ENCODE data around the gene CHRM3. TPM values are rescaled to one million over a fixed set of nuclear protein-coding genes. Genes with fewer than 3 reads are reported as not detected.

Gene CHRM3
- polyA plus RNA-seq, 1 experiment, result not detected

DNA sequence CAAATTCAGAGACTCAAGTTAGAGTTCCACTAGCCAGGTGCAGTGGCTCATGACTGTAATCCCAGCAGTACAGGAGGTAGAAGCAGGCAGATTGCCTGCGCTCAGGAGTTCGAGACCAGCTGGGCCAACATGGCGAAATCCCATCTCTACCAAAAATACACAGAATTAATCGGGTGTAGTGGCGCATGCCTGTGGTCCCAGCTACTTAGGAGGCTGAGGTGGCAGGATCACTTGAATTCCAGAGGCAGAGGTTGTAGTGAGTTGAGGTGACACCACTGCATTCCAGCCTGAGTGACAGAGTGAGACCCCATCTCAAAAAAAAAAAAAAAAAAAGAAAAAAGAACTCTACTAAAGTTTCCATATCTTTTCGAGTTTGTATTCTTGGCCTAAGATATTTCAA, 36.7 kb upstream of the CHRM3 start:
- ChIA-PET POLR2A (no interaction called here), CTCF (no interaction called here)
- H3K4me3 ChIP-seq (ENCODE audit: low read depth, low read length), result no peak overlapping the region
- no peak overlapping the region for H3K27ac ChIP-seq (ENCODE audit: low read depth, low read length)
- no peaks in the 10 kb centered on the region for H3K27me3 ChIP-seq (ENCODE audit: control insufficient read depth, insufficient read depth, low read length)
- peaks cover 22% of the 10 kb centered on the region for H3K9me3 ChIP-seq (ENCODE audit: control insufficient read depth, insufficient read depth, low read length)
- TF ChIP-seq, protein P1, sequence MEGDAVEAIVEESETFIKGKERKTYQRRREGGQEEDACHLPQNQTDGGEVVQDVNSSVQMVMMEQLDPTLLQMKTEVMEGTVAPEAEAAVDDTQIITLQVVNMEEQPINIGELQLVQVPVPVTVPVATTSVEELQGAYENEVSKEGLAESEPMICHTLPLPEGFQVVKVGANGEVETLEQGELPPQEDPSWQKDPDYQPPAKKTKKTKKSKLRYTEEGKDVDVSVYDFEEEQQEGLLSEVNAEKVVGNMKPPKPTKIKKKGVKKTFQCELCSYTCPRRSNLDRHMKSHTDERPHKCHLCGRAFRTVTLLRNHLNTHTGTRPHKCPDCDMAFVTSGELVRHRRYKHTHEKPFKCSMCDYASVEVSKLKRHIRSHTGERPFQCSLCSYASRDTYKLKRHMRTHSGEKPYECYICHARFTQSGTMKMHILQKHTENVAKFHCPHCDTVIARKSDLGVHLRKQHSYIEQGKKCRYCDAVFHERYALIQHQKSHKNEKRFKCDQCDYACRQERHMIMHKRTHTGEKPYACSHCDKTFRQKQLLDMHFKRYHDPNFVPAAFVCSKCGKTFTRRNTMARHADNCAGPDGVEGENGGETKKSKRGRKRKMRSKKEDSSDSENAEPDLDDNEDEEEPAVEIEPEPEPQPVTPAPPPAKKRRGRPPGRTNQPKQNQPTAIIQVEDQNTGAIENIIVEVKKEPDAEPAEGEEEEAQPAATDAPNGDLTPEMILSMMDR (IDR thresholded peaks at IDR 0.05; ENCODE audit: low read depth, low read length), result no peak
- no peak for DNase-seq (ENCODE audit: low read depth, low spot score)

DNA sequence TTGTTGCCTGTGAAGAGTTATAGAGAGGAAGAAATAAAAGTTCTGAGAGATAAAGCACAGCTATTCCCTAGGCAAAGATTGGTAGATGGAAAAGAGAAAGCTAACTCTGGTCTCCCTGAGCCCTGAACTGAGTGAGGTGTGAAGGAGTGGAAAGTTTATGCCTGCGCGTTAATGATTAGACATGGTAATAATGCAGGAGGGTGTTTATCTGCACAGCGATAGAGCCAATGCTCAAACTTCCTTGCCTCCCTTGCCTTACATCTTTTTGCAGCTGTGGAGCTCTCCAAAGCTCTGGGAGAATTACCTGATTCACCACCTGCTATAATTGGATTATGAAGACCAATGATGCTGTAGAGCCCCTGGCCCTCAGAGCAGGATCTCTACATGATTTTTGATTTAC, 32.8 kb upstream of the CHRM3 start:
- ChIA-PET CTCF (no interaction called here), POLR2A (no interaction called here)
- DNase-seq (ENCODE audit: low read depth, low spot score), result no peak
- Histone ChIP-seq H3K4me3 (ENCODE audit: low read depth, low read length) (no peak overlapping the region), H3K9me3 (ENCODE audit: control insufficient read depth, insufficient read depth, low read length) (peaks cover 22% of the 10 kb centered on the region), H3K27ac (ENCODE audit: low read depth, low read length) (no peak overlapping the region), H3K27me3 (ENCODE audit: control insufficient read depth, insufficient read depth, low read length) (no peaks in the 10 kb centered on the region)
- TF ChIP-seq, protein P1 (IDR thresholded peaks at IDR 0.05; ENCODE audit: low read depth, low read length), result no peak

GRCh38 chr1:239354231-239354630, 32.1 kb upstream of the CHRM3 start:
- CTCF ChIA-PET, result no interaction called here

DNA sequence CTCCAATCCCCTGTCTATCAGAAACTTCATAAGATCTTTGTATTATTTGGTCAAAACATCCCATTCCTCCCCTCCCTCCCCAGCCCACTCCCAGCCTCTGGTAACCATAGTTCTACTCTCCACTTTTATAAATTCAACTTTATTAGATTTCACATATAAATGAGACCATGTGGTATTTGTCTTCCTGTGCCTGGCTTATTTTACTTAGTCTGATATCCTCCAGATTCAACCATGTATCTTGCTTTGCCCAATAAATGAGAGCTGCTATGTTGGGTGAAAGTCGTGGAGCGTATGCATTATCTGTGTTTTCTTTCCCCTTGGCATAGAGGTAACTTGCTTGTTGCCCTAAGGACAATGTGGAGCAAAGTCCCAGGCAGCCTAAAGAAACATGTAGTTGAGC, 28.5 kb upstream of the CHRM3 start:
- Histone ChIP-seq H3K9me3 (ENCODE audit: control insufficient read depth, insufficient read depth, low read length) (peaks cover 9% of the 10 kb centered on the region), H3K27me3 (ENCODE audit: control insufficient read depth, insufficient read depth, low read length) (no peaks in the 10 kb centered on the region), H3K27ac (ENCODE audit: low read depth, low read length) (no peak overlapping the region), H3K4me3 (ENCODE audit: low read depth, low read length) (no peak overlapping the region)
- TF ChIP-seq, protein P1 (IDR thresholded peaks at IDR 0.05; ENCODE audit: low read depth, low read length), result no peak
- POLR2A ChIA-PET, result no interaction called here
- CTCF ChIA-PET, result no interaction called here
- no peak for DNase-seq (ENCODE audit: low read depth, low spot score)

More at GRCh38 chr1:239354231-239354630, 32.1 kb upstream of the CHRM3 start:
- POLR2A ChIA-PET, result no interaction called here
- H3K27ac ChIP-seq (ENCODE audit: low read depth, low read length), result no peak overlapping the region
- TF ChIP-seq, protein P1 (IDR thresholded peaks at IDR 0.05; ENCODE audit: low read depth, low read length), result no peak
- H3K27me3 ChIP-seq (ENCODE audit: control insufficient read depth, insufficient read depth, low read length), result no peaks in the 10 kb centered on the region
- no peak for DNase-seq (ENCODE audit: low read depth, low spot score)
- no peak overlapping the region for H3K4me3 ChIP-seq (ENCODE audit: low read depth, low read length)
- H3K9me3 ChIP-seq (ENCODE audit: control insufficient read depth, insufficient read depth, low read length), result peaks cover 22% of the 10 kb centered on the region

GRCh38 chr1:239361403-239361802, 25.0 kb upstream of the CHRM3 start:
- CTCF ChIA-PET, result no interaction called here
- TF ChIP-seq, protein P1 (IDR thresholded peaks at IDR 0.05; ENCODE audit: low read depth, low read length), result no peak
- POLR2A ChIA-PET, result no interaction called here
- Histone ChIP-seq H3K27ac (ENCODE audit: low read depth, low read length) (no peak overlapping the region), H3K4me3 (ENCODE audit: low read depth, low read length) (no peak overlapping the region), H3K27me3 (ENCODE audit: control insufficient read depth, insufficient read depth, low read length) (no peaks in the 10 kb centered on the region), H3K9me3 (ENCODE audit: control insufficient read depth, insufficient read depth, low read length) (peaks cover 5% of the 10 kb centered on the region; the same call in 1 of the 2 replicates)
- no peak for DNase-seq (ENCODE audit: low read depth, low spot score)

All from AG04450 (cell line).